HepG2 (cell line): ENCODE measurements around the gene MIDN. TPM values are rescaled to one million over a fixed set of nuclear protein-coding genes. Genes with fewer than 3 reads are reported as not detected.
"Not testable (repeated sequence)": the region's sequence is repeated elsewhere in the genome, so short reads cannot be mapped to it uniquely, and the experiment has no call there.

ENCODE experiments used
- ATAC-seq: fragments of 200-7000 bp; cut with Tn5 transposase; 3 replicates; pipeline ENCODE4 v1.9.1; 2020; ENCODE audit warnings: mild to moderate bottlenecking, moderate library complexity
- BruUV-seq: library from RNA; stranded (reverse); fragments of 400-500 nt; replicated peaks from 2 replicates; lab custom pipeline; 2021; lab: Mats Ljungman, UMichigan
- CTCF ChIA-PET: fragments of 300-600 bp; formaldehyde crosslinking; extraction: SDS; loops from one replicate; lab custom pipeline; 2021; ENCODE audit warnings: low total read pairs, inconsistent platforms, low intra/inter-chr PET ratio; lab: Yijun Ruan, JAX
- POLR2A ChIA-PET: fragments of 350-600 bp; sonication (Branson Sonifier 250); formaldehyde crosslinking; loops from one replicate; lab custom pipeline; 2020; ENCODE audit warnings: antibody characterized with exemption, inconsistent platforms; lab: Yijun Ruan, JAX
- DNase-seq: peaks from one replicate; pipeline ENCODE4 v3.0.0-alpha.2; 2015; ENCODE audit warnings: low spot score
- FAIRE-seq: peaks from 3 replicates; lab custom pipeline; 2011; peaks lifted over from hg19 to GRCh38; lab: Jason Lieb, UNC
- H2AFZ ChIP-seq: one replicate; pipeline ENCODE4 v1.6.1; 2011; ENCODE audit warnings: low read length, inconsistent platforms
- H3K27ac ChIP-seq: fragments of 300-600 bp; 3 replicates; pipeline ENCODE4 v1.8.0; 2011; ENCODE audit warnings: mixed run types, mild to moderate bottlenecking, mixed read lengths, low read length, inconsistent platforms; ENCODE audit not compliant: insufficient read depth; ENCODE audit errors: extremely low read length
- H3K27me3 ChIP-seq, 2 experiments: fragments of 200-600 bp in 1 of 2; 2 replicates in 1 of 2; 3 replicates in 1 of 2; pipeline versions ENCODE4 v1.6.0 to v1.8.0; 2011; ENCODE audit warnings: low read length in 2 of 2, mild to moderate bottlenecking in 2 of 2, moderate library complexity in 2 of 2, inconsistent platforms in 1 of 2; ENCODE audit not compliant: insufficient read depth in 2 of 2, control insufficient read depth in 1 of 2
- H3K36me3 ChIP-seq, 2 experiments: fragments of 200-600 bp in 1 of 2; replicated peaks in 1 of 2; 2 replicates in 1 of 2; 3 replicates in 1 of 2; pipeline versions ENCODE4 v1.5.1 to v1.8.0; 2011; ENCODE audit warnings: low read length in 2 of 2, inconsistent platforms in 1 of 2; ENCODE audit not compliant: insufficient read depth in 2 of 2, control insufficient read depth in 1 of 2
- H3K4me1 ChIP-seq: 2 replicates; pipeline ENCODE4 v1.5.1; 2012; ENCODE audit warnings: low read length, inconsistent platforms; ENCODE audit not compliant: insufficient read depth
- H3K4me2 ChIP-seq: 2 replicates; pipeline ENCODE4 v1.6.0; 2011; ENCODE audit warnings: low read depth, low read length, inconsistent platforms
- H3K4me3 ChIP-seq, 3 experiments: fragments of 200-600 bp in 1 of 3; sonication (generic), shearing (Covaris generic) in 1 of 3; replicated peaks in 1 of 3; 2 replicates each; pipeline ENCODE4 v1.5.1; 2011 to 2016; ENCODE audit warnings: low read length in 3 of 3, inconsistent platforms in 2 of 3, low read depth in 2 of 3, mild to moderate bottlenecking in 2 of 3, control low read depth in 1 of 3, mixed read lengths in 1 of 3; ENCODE audit not compliant: insufficient read depth in 1 of 3
- H3K79me2 ChIP-seq: one replicate; pipeline ENCODE4 v1.6.1; 2011; ENCODE audit warnings: low read length, inconsistent platforms; ENCODE audit not compliant: insufficient read depth
- H3K9ac ChIP-seq: 2 replicates; pipeline ENCODE4 v1.6.0; 2011; ENCODE audit warnings: mild to moderate bottlenecking, low read depth, low read length, inconsistent platforms; ENCODE audit not compliant: insufficient read depth
- H3K9me3 ChIP-seq: 2 replicates; pipeline ENCODE4 v1.5.1; 2012; ENCODE audit warnings: mild to moderate bottlenecking, low read length
- H4K20me1 ChIP-seq: 2 replicates; pipeline ENCODE4 v1.6.0; 2011; ENCODE audit warnings: inconsistent platforms, mild to moderate bottlenecking, low read length, moderate library complexity; ENCODE audit not compliant: insufficient read depth
- ATF7-NPFF ChIP-seq: sonication (generic); formaldehyde crosslinking; IDR thresholded peaks from 2 replicates; pipeline ENCODE4 v1.8.1; 2023; ENCODE audit warnings: mild to moderate bottlenecking, low read depth, missing genetic modification reagents, moderate library complexity
- FOXC1 ChIP-seq: sonication (generic); formaldehyde crosslinking; IDR thresholded peaks from 2 replicates; pipeline ENCODE4 v1.8.0; 2022; ENCODE audit warnings: mild to moderate bottlenecking, missing genetic modification reagents, borderline replicate concordance
- NR2F6 ChIP-seq, 2 experiments: IDR thresholded peaks; 2 replicates each; pipeline ENCODE4 v1.6.1; 2016; ENCODE audit warnings: antibody characterized with exemption in 1 of 2, mild to moderate bottlenecking in 1 of 2
- PCBP1 ChIP-seq: fragments of 200-400 bp; formaldehyde crosslinking; IDR thresholded peaks from 2 replicates; pipeline ENCODE4 v1.6.1; 2017; ENCODE audit warnings: mild to moderate bottlenecking, low read depth, low read length, borderline replicate concordance
- PHF5A ChIP-seq: IDR thresholded peaks from one replicate; pipeline ENCODE4 v1.6.1; 2018; ENCODE audit warnings: low read depth, missing genetic modification reagents; ENCODE audit not compliant: unreplicated experiment
- RXRB ChIP-seq: IDR thresholded peaks from 2 replicates; pipeline ENCODE4 v1.6.1; 2016; ENCODE audit warnings: borderline replicate concordance, missing genetic modification reagents, missing compliant biosample characterization
- SAP130 ChIP-seq: IDR thresholded peaks from 2 replicates; pipeline ENCODE4 v1.6.1; 2016; ENCODE audit warnings: low read depth
- SPEN ChIP-seq: sonication (generic); formaldehyde crosslinking; IDR thresholded peaks from 2 replicates; pipeline ENCODE4 v1.5.1; 2020; ENCODE audit warnings: low read depth, mild to moderate bottlenecking, missing genetic modification reagents
- TBX3 ChIP-seq: fragments of 450-650 bp; IDR thresholded peaks from 2 replicates; pipeline ENCODE4 v1.6.1; 2017; ENCODE audit warnings: antibody characterized with exemption, mild to moderate bottlenecking, inconsistent platforms, borderline replicate concordance
- TEAD3 ChIP-seq: optimal IDR thresholded peaks from 2 replicates; pipeline ENCODE3; 2016; ENCODE audit warnings: borderline replicate concordance
- ZFP41 ChIP-seq: sonication (generic); formaldehyde crosslinking; IDR thresholded peaks from 2 replicates; pipeline ENCODE4 v1.4.0; 2020; ENCODE audit warnings: mild to moderate bottlenecking, missing genetic modification reagents, borderline replicate concordance
- ZNF326 ChIP-seq: sonication (generic); formaldehyde crosslinking; IDR thresholded peaks from 2 replicates; pipeline ENCODE4 v1.4.0; 2020; ENCODE audit warnings: missing genetic modification reagents, borderline replicate concordance
- ZNF350 ChIP-seq: sonication (generic); formaldehyde crosslinking; IDR thresholded peaks from 2 replicates; pipeline ENCODE4 v1.4.0; 2020; ENCODE audit warnings: mild to moderate bottlenecking, low read depth, missing genetic modification reagents, borderline replicate concordance
- ZNF598 ChIP-seq: sonication (generic); formaldehyde crosslinking; IDR thresholded peaks from 2 replicates; pipeline ENCODE4 v1.5.1; 2020; ENCODE audit warnings: mild to moderate bottlenecking, missing genetic modification reagents, borderline replicate concordance
- WGBS: methylation state at CpG from one replicate; pipeline ENCODE4 v1.1.6; 2017; ENCODE audit warnings: low lambda C conversion rate; 5-methylcytosine and 5-hydroxymethylcytosine counted together
- in situ Hi-C: cut with HindIII; loops from 2 replicates; pipeline ENCODE4 v1.10.0; 2017; ENCODE audit warnings: low pct_unique_long_range_greater_than_20kb; ENCODE audit not compliant: extremely low pct_ligation_motif_present
- intact Hi-C: fragments of 100-400 bp; cut with micrococcal nuclease; formaldehyde crosslinking; loops from one replicate; pipeline ENCODE4 v1.10.0; 2022; ENCODE audit not compliant: unreplicated experiment
- polyA plus RNA-seq, 8 experiments: library from polyadenylated mRNA; depleted of rRNA in 3 of 8; stranded (reverse) in 7 of 8; unstranded in 1 of 8; fragments of >200 nt; fragmentation: Illumina TruSeq in 4 of 8; extraction: Trizol in 4 of 8; gene quantifications; 2 replicates each; pipeline versions ENCODE4 v1.2.1 to v1.2.3, GENCODE V29; 2011 to 2016; ENCODE audit warnings: low read depth in 4 of 8, missing spikeins in 1 of 8, mixed read lengths in 1 of 8; ENCODE audit not compliant: insufficient read depth in 1 of 8
- total RNA-seq, 5 experiments: library from RNA; depleted of rRNA; stranded (reverse); fragments of >200 nt; fragmentation: Illumina TruSeq; extraction: Trizol; gene quantifications; 2 replicates each; pipeline ENCODE4 v1.2.3, GENCODE V29; 2016; ENCODE audit warnings: low read depth in 1 of 5
- TF ChIP-seq, protein P1 (sequence below), 2 experiments: sonication (generic) in 1 of 2; formaldehyde crosslinking in 1 of 2; IDR thresholded peaks; 2 replicates each; pipeline versions ENCODE4 v1.4.0 to v1.6.1; 2016 to 2020; ENCODE audit warnings: borderline replicate concordance in 1 of 2, low read depth in 1 of 2, mild to moderate bottlenecking in 1 of 2, missing genetic modification reagents in 1 of 2
- TF ChIP-seq, protein P2 (sequence below): sonication (generic); formaldehyde crosslinking; IDR thresholded peaks from 2 replicates; pipeline ENCODE4 v1.5.0; 2020; ENCODE audit warnings: missing genetic modification reagents, mild to moderate bottlenecking, borderline replicate concordance

The MIDN gene
- total and polyA plus RNA-seq, 2 of the 13 experiments (the other 11 are each of a cell fraction or from before 2014, with no cell fraction given) = 8.4 to 18.0 TPM

DNA sequence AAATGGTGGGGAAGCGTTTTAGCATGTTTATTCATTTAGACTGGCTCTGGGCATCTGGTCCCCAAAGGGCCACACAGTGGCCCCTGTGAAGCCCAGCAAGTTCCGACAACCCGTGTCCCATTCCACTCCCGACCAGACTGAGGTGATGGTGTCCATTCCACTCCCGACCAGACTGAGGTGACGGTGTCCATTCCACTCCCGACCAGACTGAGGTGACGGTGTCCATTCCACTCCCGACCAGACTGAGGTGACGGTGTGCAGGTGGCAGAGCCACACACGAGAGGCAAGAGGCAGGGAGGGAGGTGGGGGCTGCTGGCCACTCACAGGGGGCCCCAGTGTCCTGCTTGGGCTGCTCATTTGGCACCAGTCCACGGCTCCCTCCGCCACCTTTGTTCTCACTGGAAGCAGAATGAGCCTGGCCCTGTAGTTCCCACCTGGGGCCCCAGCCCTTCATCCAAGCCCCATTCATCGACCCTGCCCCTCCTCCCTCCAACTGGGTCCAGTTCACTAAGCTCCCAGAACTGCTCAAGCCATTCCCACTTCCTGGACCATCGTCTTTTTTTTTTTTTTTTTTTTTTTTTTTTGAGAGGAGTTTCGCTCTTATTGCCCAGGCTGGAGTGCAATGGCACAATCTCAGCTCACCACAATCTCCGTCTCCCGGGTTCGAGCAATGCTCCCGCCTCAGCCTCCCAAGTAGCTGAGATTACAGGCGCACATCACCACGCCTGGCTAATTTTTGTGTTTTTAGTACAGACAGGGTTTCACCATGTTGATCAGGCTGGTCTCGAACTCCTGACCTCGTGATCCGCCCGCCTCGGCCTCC lies 1.9 kb upstream of the MIDN start:
- H3K9me3 ChIP-seq, BruUV-seq, H3K36me3 ChIP-seq, CTCF ChIA-PET, in situ Hi-C loops, H2AFZ ChIP-seq, H3K27me3 ChIP-seq: not testable (repeated sequence)
- peaks cover 14% of the 10 kb centered on the region; the same call in 1 of the 2 replicates for H4K20me1 ChIP-seq
- DNase-seq = peak; percentile 88
- peaks cover 31% of the 10 kb centered on the region for H3K79me2 ChIP-seq
- POLR2A ChIA-PET = interaction anchor here (0.5 to 10.1 kb wide), 10 partner anchors 14 to 148 kb away, joined by 3 to 469 read pairs (median 4); partner anchors contain the start of gene CIRBP
- peak overlapping the region; percentile 36 to 80 (median 52); a peak in 5 of 6 replicates for H3K4me3 ChIP-seq
- peak overlapping the region; percentile 96 for H3K27ac ChIP-seq
- ATAC-seq = peak; percentile 8
- peaks cover 56% of the 10 kb centered on the region for H3K4me1 ChIP-seq
- H3K9ac ChIP-seq = peak overlapping the region; percentile 69
- intact Hi-C loops = loop anchor here (1.0 kb wide), 1 partner anchor 20 kb away; no protein-coding TSS in a partner anchor
- 40% methylated on average over 20 of the region's 27 CpGs for WGBS
- peak; percentile 82 for FAIRE-seq
- peak overlapping the region; percentile 81 for H3K4me2 ChIP-seq
- TF ChIP-seq TEAD3 (CRISPR knock-in tag) (peak; percentile 18), ZNF598 (CRISPR knock-in tag) (peak; percentile 72; the same call in 1 of the 2 replicates), PCBP1 (0 out of 2 replicates have a peak, but pooled peaks have one; percentile 24), ZNF326 (CRISPR knock-in tag) (0 out of 2 replicates have a peak, but pooled peaks have one; percentile 35), ZNF350 (CRISPR knock-in tag) (peak; percentile 73), RXRB (peak; percentile 83), TBX3 (peak; percentile 16; the same call in 1 of the 2 replicates), ZFP41 (CRISPR knock-in tag) (peak; percentile 39; the same call in 1 of the 2 replicates), NR2F6 (IDR thresholded peaks at IDR 0.05) (peak; percentile 64), NR2F6 (CRISPR knock-in tag; IDR thresholded peaks at IDR 0.05) (peak; percentile 46), FOXC1 (CRISPR knock-in tag) (peak; percentile 64; the same call in 1 of the 2 replicates), SPEN (CRISPR knock-in tag) (peak; percentile 45; the same call in 1 of the 2 replicates), SAP130 (CRISPR knock-in tag) (peak; percentile 65), PHF5A (peak; percentile 14), ATF7-NPFF (CRISPR knock-in tag) (0 out of 2 replicates have a peak, but pooled peaks have one; percentile 22)
- TF ChIP-seq, protein P1, sequence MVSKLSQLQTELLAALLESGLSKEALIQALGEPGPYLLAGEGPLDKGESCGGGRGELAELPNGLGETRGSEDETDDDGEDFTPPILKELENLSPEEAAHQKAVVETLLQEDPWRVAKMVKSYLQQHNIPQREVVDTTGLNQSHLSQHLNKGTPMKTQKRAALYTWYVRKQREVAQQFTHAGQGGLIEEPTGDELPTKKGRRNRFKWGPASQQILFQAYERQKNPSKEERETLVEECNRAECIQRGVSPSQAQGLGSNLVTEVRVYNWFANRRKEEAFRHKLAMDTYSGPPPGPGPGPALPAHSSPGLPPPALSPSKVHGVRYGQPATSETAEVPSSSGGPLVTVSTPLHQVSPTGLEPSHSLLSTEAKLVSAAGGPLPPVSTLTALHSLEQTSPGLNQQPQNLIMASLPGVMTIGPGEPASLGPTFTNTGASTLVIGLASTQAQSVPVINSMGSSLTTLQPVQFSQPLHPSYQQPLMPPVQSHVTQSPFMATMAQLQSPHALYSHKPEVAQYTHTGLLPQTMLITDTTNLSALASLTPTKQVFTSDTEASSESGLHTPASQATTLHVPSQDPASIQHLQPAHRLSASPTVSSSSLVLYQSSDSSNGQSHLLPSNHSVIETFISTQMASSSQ (IDR thresholded peaks at IDR 0.05; ENCODE audit: low read depth) = not testable (repeated sequence)
- TF ChIP-seq, protein P1 (CRISPR knock-in tag; IDR thresholded peaks at IDR 0.05; ENCODE audit: borderline replicate concordance) = peak; percentile 54
- TF ChIP-seq, protein P2, sequence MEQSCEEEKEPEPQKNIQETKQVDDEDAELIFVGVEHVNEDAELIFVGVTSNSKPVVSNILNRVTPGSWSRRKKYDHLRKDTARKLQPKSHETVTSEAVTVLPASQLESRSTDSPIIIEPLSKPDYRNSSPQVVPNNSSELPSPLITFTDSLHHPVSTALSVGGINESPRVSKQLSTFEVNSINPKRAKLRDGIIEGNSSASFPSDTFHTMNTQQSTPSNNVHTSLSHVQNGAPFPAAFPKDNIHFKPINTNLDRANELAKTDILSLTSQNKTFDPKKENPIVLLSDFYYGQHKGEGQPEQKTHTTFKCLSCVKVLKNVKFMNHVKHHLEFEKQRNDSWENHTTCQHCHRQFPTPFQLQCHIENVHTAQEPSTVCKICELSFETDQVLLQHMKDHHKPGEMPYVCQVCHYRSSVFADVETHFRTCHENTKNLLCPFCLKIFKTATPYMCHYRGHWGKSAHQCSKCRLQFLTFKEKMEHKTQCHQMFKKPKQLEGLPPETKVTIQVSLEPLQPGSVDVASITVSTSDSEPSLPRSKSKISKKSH = 0 out of 2 replicates have a peak, but pooled peaks have one; percentile 43
